Measurements from ENCODE around the gene SLC28A2. TPM values are rescaled to one million over a fixed set of nuclear protein-coding genes. Genes with fewer than 3 reads are reported as not detected.

The SLC28A2 gene, protein sequence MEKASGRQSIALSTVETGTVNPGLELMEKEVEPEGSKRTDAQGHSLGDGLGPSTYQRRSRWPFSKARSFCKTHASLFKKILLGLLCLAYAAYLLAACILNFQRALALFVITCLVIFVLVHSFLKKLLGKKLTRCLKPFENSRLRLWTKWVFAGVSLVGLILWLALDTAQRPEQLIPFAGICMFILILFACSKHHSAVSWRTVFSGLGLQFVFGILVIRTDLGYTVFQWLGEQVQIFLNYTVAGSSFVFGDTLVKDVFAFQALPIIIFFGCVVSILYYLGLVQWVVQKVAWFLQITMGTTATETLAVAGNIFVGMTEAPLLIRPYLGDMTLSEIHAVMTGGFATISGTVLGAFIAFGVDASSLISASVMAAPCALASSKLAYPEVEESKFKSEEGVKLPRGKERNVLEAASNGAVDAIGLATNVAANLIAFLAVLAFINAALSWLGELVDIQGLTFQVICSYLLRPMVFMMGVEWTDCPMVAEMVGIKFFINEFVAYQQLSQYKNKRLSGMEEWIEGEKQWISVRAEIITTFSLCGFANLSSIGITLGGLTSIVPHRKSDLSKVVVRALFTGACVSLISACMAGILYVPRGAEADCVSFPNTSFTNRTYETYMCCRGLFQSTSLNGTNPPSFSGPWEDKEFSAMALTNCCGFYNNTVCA
- not detected for total RNA-seq

DNA sequence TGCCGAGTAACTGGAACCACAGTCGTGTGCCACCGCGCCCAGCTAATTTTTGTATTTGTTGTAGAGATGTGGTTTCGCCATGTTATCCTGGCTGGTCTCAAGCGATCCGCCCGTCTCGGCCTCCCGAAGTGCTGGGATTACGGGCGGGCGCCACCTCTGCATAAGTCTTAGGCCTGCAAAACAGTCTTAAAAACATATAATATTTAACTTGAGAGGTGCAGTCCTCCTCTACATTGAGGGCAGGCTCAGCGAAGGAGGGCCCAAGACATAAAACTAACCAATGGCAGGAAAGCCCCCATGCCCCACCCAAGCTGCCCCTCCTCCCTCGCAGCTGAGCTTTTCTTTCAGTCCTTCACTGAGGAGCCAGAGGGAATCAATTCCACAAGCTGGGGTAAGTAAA, at the start of gene SLC28A2:
Gene SLC28A2 (plus strand): TSS at position 347 of the 400 bp plus-strand sequence. CDS start 982 bp downstream, outside the sequence.

Other genes with a start within 250 kb of the SLC28A2 start
- 25.8 TPM for gene SORD, start 229.0 kb upstream of the SLC28A2 start, total RNA-seq
- gene DUOX2, start 138.1 kb upstream of the SLC28A2 start, total RNA-seq: 0.11 TPM
- not detected for gene DUOXA2, start 137.9 kb upstream of the SLC28A2 start, total RNA-seq
- 2.0 TPM for gene DUOXA1, start 122.4 kb upstream of the SLC28A2 start, total RNA-seq
- gene DUOX1, start 122.2 kb upstream of the SLC28A2 start, total RNA-seq: 2.0 TPM
- 40.8 TPM for gene SHF, start 64.3 kb upstream of the SLC28A2 start, total RNA-seq
- 49.4 TPM for gene GATM, start 126.3 kb downstream of the SLC28A2 start, total RNA-seq